Esophagus muscularis mucosa (tissue), 3 donors: ENCODE measurements around the gene KRT82.

Source experiments
- POLR2A ChIP-seq: fragments of 450-650 bp; IDR thresholded peaks from one replicate; pipeline ENCODE4 v1.6.1; 2017; ENCODE audit warnings: antibody characterized with exemption, moderate library complexity, mild to moderate bottlenecking, low read depth
- POLR2AphosphoS5 ChIP-seq, 2 donors: sonication (generic); formaldehyde crosslinking; IDR thresholded peaks; one replicate each; pipeline ENCODE4 v1.6.1; 2017; ENCODE audit warnings: antibody characterized with exemption in 2 of 2
- TF ChIP-seq, protein P1 (sequence below), 3 experiments: fragments of 200-600 bp in 2 of 3; fragments of 450-650 bp in 1 of 3; sonication (generic) in 2 of 3; IDR thresholded peaks; one replicate each; pipeline ENCODE4 v1.5.1; 2017 to 2019; ENCODE audit warnings: antibody characterized with exemption in 3 of 3, mild to moderate bottlenecking in 2 of 3, moderate library complexity in 1 of 3

- no peak for TF ChIP-seq POLR2A
- TF ChIP-seq, protein P1, sequence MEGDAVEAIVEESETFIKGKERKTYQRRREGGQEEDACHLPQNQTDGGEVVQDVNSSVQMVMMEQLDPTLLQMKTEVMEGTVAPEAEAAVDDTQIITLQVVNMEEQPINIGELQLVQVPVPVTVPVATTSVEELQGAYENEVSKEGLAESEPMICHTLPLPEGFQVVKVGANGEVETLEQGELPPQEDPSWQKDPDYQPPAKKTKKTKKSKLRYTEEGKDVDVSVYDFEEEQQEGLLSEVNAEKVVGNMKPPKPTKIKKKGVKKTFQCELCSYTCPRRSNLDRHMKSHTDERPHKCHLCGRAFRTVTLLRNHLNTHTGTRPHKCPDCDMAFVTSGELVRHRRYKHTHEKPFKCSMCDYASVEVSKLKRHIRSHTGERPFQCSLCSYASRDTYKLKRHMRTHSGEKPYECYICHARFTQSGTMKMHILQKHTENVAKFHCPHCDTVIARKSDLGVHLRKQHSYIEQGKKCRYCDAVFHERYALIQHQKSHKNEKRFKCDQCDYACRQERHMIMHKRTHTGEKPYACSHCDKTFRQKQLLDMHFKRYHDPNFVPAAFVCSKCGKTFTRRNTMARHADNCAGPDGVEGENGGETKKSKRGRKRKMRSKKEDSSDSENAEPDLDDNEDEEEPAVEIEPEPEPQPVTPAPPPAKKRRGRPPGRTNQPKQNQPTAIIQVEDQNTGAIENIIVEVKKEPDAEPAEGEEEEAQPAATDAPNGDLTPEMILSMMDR (IDR thresholded peaks at IDR 0.05) = no peak
- TF ChIP-seq POLR2AphosphoS5 (IDR thresholded peaks at IDR 0.05) = no peak
Measured at GRCh38 chr12:52413202-52413601, 7.1 kb upstream of the KRT82 start.
